Measurements from ENCODE around the gene ATN1. TPM values are rescaled to one million over a fixed set of nuclear protein-coding genes. Genes with fewer than 3 reads are reported as not detected.

The ATN1 gene
- total RNA-seq, 1 donor from 2014 or later = 139 TPM

DNA sequence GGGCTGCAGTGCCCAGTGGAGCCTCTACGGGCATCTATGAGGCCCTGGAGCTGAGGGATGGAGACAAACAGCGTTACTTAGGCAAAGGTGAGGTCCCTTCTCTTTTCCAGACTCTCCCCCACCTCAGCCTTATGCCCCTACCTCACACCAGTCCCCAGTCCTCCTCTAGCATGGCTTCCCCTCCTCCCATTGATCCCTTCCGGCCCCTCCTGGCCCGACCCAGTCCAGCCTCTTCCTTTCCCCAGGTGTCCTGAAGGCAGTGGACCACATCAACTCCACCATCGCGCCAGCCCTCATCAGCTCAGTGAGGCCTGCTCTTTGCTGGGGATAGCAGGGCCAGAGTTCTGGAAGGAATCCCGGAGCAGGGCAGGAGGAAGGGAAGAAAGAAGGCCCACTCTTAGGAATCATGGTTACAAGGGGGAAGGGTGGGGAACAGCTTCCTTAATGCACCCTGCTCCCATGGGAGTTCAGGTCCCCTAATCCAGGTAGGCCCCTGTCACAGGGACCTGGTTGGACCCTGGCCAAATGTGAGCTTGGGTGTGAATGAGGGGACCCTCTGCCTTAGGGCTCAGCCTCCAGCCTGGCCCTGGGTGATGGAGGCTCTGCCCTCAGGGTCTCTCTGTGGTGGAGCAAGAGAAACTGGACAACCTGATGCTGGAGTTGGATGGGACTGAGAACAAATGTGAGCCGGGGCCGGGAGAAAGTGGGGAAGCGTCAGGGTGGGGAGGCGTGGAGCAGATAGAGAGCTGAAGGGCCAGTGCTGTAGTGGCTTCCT, 11.1 kb upstream of the ATN1 start:
- Mint-ChIP-seq H3K4me3 (no peak overlapping the region), H3K9me3 (no peaks in the 10 kb centered on the region), H3K4me1 (ENCODE audit: unreplicated experiment) (peaks cover 9% of the 10 kb centered on the region), H3K36me3 (peaks cover 7% of the 10 kb centered on the region), H3K27me3 (peaks cover 48% of the 10 kb centered on the region), H3K27ac (no peak overlapping the region)
- no peak for DNase-seq (ENCODE audit: extremely low spot score, unreplicated experiment)
- TF ChIP-seq, protein P1, sequence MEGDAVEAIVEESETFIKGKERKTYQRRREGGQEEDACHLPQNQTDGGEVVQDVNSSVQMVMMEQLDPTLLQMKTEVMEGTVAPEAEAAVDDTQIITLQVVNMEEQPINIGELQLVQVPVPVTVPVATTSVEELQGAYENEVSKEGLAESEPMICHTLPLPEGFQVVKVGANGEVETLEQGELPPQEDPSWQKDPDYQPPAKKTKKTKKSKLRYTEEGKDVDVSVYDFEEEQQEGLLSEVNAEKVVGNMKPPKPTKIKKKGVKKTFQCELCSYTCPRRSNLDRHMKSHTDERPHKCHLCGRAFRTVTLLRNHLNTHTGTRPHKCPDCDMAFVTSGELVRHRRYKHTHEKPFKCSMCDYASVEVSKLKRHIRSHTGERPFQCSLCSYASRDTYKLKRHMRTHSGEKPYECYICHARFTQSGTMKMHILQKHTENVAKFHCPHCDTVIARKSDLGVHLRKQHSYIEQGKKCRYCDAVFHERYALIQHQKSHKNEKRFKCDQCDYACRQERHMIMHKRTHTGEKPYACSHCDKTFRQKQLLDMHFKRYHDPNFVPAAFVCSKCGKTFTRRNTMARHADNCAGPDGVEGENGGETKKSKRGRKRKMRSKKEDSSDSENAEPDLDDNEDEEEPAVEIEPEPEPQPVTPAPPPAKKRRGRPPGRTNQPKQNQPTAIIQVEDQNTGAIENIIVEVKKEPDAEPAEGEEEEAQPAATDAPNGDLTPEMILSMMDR (conservative IDR thresholded peaks at IDR 0.05) = no peak

DNA sequence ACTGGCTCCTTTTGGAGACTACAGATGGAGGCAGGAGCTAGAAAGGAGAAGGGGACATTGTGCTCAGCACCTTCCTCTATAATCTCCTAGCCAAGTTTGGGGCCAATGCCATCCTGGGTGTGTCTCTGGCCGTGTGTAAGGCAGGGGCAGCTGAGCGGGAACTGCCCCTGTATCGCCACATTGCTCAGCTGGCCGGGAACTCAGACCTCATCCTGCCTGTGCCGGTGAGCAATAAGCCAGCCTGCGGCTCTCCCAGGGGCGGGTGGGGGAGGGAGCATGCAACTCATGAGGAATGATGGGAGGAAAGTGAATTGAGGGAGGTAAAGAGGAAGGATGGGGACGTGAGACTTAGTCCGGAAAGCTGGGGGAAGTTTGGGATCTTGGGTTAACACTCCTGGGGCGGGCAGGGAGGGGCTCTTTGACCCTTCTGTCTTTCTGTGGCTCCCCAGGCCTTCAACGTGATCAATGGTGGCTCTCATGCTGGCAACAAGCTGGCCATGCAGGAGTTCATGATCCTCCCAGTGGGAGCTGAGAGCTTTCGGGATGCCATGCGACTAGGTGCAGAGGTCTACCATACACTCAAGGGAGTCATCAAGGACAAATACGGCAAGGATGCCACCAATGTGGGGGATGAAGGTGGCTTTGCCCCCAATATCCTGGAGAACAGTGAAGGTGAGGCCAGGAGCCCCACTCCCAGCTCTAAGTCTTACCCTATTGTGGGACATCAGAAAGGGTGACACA, 10.1 kb upstream of the ATN1 start:
- TF ChIP-seq, protein P1 (conservative IDR thresholded peaks at IDR 0.05) = no peak
- Mint-ChIP-seq H3K36me3 (peaks cover 7% of the 10 kb centered on the region), H3K4me1 (ENCODE audit: unreplicated experiment) (peaks cover 9% of the 10 kb centered on the region), H3K27ac (no peak overlapping the region), H3K4me3 (no peak overlapping the region), H3K27me3 (peaks cover 40% of the 10 kb centered on the region), H3K9me3 (no peaks in the 10 kb centered on the region)
- DNase-seq (ENCODE audit: extremely low spot score, unreplicated experiment) = no peak

DNA sequence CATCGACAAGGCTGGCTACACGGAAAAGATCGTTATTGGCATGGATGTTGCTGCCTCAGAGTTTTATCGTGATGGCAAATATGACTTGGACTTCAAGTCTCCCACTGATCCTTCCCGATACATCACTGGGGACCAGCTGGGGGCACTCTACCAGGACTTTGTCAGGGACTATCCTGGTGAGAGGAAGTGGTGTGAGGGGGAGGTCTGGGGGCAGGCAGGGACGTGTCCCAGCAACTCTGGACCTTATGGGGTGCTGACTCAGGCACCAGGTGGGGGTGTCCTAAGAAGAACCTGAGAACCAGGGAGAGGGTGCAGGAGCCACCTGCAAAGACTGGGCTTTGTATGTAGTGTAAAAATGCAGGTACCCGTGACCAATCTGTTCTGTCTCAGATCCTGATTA, 8.2 kb upstream of the ATN1 start:
- Mint-ChIP-seq H3K36me3 (peaks cover 7% of the 10 kb centered on the region), H3K27ac (no peak overlapping the region), H3K27me3 (peaks cover 28% of the 10 kb centered on the region), H3K4me1 (ENCODE audit: unreplicated experiment) (peaks cover 12% of the 10 kb centered on the region), H3K4me3 (no peak overlapping the region), H3K9me3 (no peaks in the 10 kb centered on the region)
- DNase-seq (ENCODE audit: extremely low spot score, unreplicated experiment) = no peak
- TF ChIP-seq, protein P1 (conservative IDR thresholded peaks at IDR 0.05) = no peak

DNA sequence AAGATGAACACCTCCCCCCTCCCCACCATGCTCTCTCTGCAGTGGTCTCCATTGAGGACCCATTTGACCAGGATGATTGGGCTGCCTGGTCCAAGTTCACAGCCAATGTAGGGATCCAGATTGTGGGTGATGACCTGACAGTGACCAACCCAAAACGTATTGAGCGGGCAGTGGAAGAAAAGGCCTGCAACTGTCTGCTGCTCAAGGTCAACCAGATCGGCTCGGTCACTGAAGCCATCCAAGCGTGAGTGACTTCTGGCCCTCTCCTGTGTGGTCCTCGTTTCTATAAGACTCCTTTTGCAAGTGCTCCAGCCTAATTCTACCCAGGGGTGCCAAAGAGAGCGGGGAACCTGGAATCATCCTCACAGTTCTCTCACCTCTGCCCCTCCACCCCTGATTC, 6.2 kb upstream of the ATN1 start:
- H3K27ac Mint-ChIP-seq = peak overlapping the region; percentile 66
- peaks cover 32% of the 10 kb centered on the region for H3K4me1 Mint-ChIP-seq (ENCODE audit: unreplicated experiment)
- no peak for DNase-seq (ENCODE audit: extremely low spot score, unreplicated experiment)
- peaks cover 7% of the 10 kb centered on the region for H3K36me3 Mint-ChIP-seq
- no peak overlapping the region for H3K4me3 Mint-ChIP-seq
- no peaks in the 10 kb centered on the region for H3K9me3 Mint-ChIP-seq
- TF ChIP-seq, protein P1 (conservative IDR thresholded peaks at IDR 0.05) = no peak
- H3K27me3 Mint-ChIP-seq = peaks cover 8% of the 10 kb centered on the region

DNA sequence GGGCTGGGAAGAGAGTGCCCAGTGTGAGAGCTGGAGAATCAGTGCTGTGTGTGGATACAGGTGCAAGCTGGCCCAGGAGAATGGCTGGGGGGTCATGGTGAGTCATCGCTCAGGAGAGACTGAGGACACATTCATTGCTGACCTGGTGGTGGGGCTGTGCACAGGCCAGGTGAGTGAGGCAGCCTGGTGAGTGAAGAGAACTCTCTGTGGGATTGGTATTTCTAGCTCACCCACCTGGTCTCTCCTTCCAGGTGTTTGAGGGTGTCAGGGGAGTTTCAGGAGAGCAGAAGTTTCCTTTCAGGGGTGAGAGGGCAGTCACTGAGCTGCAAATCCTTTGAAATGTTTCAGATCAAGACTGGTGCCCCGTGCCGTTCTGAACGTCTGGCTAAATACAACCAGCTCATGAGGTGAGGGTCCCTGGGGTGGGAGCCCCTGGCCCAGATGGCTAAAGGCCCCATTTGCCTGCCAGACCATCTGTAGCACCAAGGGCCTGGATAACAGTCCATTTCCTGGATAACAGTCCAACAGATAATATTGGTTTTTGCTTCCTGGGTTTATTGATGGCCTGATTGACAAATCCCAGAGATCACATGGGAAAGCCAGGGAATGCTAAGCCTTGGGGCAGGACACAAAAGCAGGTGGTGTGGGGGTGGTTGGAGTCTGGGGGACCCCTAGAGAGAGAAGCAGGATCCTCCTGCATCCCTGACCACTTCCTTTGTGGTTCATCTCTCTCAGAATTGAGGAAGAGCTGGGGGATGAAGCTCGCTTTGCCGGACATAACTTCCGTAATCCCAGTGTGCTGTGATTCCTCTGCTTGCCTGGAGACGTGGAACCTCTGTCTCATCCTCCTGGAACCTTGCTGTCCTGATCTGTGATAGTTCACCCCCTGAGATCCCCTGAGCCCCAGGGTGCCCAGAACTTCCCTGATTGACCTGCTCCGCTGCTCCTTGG, 5.5 kb upstream of the ATN1 start:
- Mint-ChIP-seq H3K9me3 (no peaks in the 10 kb centered on the region), H3K27me3 (peaks cover 3% of the 10 kb centered on the region), H3K27ac (peak overlapping the region; percentile 66), H3K4me3 (no peak overlapping the region), H3K36me3 (peaks cover 3% of the 10 kb centered on the region), H3K4me1 (ENCODE audit: unreplicated experiment) (peaks cover 35% of the 10 kb centered on the region)
- TF ChIP-seq, protein P1 (conservative IDR thresholded peaks at IDR 0.05) = no peak
- DNase-seq (ENCODE audit: extremely low spot score, unreplicated experiment) = no peak

Measured in type B pancreatic cell (in vitro differentiated cells).